Astrocyte (in vitro differentiated cells and primary cell): ENCODE results near the gene TREML1.

Experiments
- CTCF ChIP-seq: IDR thresholded peaks from 2 replicates; pipeline ENCODE4 v1.5.1; 2011; ENCODE audit warnings: low read depth, mild to moderate bottlenecking, inconsistent platforms, low read length, moderate library complexity; ENCODE audit not compliant: insufficient read depth
- EZH2 ChIP-seq: IDR thresholded peaks from 2 replicates; pipeline ENCODE4 v1.6.1; 2012; ENCODE audit warnings: mild to moderate bottlenecking, low read length, inconsistent platforms; ENCODE audit not compliant: insufficient read depth

GRCh38 chr6:41201764-41202173 is 47.6 kb upstream of the TREML1 start:
- TF ChIP-seq CTCF (no peak), EZH2 (no peak)
